GM21529 (cell line): Measurements from ENCODE around the gene EMB.
"Not testable (repeated sequence)": the region's sequence is repeated elsewhere in the genome, so short reads cannot be mapped to it uniquely, and the experiment has no call there.

Source experiments
- ATAC-seq: cut with Tn5 transposase; IDR thresholded peaks from one replicate; pipeline ENCODE4 v1.9.1; 2021; ENCODE audit not compliant: unreplicated experiment

EMB gene

DNA sequence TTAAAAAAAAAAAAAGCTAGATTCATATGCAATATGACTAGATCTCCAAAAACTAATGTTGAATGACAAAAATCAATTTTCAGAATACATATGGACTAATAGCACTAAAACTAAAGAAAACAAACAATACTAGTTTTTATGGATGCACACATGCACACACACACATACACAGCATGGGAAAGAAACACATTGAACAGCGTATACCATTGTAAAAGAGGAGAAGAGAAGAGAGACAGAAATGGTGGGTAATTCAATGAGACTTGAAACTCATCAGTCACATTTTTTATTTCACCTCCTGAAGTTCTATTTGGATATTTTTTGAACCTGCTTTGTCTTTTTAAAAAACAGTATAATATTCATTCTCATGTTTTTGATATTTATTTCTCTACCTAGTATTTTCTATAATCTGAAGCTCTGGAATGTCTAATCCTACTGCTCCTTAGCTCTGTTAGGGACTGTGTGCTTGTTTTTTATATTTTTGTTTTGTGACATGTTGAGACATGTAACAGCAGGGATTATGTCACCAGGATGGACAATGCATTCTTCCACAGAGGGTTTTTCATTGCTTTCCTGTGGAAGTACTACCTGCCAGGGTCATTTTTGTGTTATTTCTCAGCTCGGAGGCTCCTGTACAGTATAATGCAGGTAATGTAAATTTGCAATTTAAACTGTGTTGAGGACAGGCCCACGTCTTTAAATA lies 17.8 kb downstream of the EMB start:
- ATAC-seq: not testable (repeated sequence)

DNA sequence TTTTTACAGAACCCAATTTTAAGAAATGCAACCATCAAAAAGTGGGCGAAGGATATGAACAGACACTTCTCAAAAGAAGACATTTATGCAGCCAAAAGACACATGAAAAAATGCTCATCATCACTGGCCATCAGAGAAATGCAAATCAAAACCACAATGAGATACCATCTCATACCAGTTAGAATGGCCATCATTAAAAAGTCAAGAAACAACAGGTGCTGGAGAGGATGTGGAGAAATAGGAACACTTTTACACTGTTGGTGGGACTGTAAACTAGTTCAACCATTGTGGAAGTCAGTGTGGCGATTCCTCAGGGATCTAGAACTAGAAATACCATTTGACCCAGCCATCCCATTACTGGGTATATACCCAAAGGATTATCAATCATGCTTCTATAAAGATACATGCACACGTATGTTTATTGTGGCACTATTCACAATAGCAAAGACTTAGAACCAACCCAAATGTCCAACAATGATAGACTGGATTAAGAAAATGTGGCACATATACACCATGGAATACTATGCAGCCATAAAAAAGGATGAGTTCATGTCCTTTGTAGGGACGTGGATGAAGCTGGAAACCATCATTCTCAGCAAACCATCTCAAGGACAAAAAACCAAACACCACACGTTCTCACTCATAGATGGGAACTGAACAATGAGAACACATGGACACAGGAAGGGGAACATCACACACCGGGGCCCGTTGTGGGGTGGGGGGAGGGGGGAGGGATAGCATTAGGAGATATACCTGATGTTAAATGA lies 19.7 kb downstream of the EMB start:
- not testable (repeated sequence) for ATAC-seq

DNA sequence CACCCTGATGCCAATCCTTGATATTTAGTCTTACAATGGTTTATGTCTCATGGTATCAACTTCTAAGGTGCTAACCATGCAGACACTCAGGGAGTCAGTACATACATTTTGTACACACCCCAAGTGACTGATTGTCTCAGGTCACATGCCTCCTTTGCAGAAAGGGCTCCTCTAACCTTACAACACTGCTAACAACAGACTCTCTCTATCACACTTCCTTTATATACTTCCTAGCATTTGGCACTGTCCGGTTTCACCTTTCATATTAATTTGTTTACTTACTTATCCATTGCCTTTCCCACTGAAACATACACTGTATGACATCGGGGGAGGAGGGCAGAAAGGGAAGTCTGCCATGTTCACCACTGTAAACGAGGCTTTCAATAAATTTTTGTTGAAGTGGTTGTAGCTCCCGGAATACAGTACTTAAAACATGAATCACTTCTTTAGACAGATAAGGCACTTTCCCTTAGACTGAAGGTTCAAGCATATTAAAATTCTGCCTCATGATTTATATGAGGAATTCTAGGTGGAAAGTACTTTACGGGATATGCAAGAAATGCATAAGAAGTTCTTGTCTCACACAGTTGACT lies 20.6 kb downstream of the EMB start:
- no peak for ATAC-seq

DNA sequence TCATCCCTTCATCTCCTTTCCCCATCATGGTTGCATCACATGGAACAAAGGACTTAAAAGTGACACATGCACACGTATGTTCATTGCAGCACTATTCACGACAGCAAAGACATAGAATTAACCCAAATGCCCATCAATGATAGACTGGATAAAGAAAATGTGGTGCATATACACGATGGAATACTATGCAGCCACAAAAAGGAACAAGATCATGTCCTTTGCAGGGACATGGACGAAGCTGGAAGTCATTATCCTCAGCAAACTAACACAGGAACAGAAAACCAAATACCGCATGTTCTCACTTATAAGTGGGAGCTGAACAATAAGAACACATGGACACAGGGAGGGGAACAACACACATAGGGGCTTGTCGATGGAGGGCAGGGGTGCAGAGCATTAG lies 21.4 kb downstream of the EMB start:
- ATAC-seq: not testable (repeated sequence)

DNA sequence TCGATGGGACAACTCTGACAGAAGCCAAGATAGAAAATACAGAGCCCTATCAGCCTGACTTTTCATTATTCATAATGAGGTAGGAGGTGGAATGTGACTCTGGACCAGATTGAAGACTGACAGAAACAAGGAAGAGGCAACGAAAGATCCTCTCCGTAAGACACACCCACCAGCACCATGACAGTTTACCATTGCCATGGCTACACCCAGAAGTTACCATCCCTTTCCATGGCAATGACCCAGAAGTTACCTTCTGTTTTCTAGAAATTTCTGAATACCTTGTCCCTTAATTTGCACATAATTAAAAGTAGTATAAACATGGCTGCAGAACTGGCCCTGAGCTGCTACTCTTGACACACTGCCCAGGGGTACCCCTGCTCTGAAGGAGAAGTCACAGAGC lies 24.5 kb downstream of the EMB start:
- not testable (repeated sequence) for ATAC-seq

DNA sequence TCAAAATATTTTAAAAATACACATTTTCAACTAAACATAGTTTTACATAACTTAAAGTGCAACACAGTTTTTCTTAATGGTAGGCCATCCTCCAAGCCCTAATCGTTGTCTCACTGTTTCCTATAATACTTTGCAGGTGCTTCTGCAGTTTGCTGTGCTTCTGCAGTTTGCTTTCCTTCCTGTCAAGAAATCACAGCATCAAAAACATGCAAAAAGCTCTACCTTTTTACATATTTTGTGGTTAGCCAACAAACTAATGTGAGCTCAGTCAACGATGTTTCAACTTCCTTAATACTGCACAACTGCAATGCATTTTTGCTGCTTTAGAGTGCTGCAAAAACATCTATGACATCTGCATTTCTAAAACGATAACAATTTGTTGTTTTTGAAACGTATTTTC lies 25.2 kb downstream of the EMB start:
- peak; percentile 89 for ATAC-seq

DNA sequence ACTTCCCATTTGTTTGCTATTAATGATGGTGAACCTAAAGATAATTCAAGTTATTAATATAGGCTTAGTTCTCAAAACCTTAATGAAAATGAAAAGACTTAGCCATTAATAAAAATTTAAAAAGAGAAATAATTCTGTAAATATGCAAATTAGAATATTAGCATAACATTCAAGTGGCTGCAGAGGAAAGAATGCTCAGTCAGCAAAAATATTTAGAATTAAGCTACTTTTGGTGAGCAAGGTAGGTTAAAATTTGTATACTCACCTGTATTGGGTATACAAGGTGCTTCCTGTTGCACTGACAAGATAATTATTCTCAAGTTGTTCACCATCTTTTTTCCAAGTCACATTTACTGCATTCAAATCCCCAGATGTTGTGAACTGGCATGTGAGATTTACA lies 30.2 kb downstream of the EMB start:
- not testable (repeated sequence) for ATAC-seq

DNA sequence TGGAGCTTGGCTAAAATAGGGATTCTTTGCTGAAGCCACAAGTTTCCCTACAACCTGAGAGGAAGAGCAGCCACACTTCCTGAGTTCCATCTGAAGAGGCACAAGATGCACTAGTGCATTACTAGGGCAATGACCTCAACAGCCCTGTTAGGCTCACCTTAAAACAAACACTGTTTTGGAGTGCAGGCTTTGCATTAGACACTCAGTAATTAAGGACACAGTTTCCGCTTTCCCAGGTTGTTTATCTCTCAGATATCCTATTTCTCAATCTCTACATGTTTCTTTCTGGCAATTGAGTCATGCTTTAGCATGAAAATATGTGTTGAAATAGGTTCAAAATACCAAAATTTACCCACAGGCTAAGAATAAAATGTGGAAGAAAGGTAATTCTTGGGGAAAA lies 34.2 kb downstream of the EMB start:
- no peak for ATAC-seq

DNA sequence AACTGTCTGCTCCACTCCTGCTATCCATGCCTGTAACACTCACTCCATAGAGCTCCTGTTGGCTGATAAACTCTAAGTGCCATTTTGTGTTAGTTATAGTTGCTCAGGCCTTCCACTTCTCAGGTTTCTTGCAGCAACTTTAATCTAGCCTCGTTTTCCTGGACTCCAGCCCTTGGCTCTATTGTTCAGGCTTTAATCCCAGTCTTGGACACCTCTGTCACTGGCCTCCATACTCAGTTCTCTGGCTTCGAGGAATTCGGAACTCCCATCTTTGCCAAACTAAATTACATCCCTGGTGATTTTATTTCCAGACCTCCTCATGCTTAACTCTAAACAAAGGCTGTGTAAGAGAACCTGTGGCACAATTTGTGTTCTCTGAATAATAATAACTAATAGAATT lies 39.8 kb downstream of the EMB start:
- ATAC-seq: no peak

DNA sequence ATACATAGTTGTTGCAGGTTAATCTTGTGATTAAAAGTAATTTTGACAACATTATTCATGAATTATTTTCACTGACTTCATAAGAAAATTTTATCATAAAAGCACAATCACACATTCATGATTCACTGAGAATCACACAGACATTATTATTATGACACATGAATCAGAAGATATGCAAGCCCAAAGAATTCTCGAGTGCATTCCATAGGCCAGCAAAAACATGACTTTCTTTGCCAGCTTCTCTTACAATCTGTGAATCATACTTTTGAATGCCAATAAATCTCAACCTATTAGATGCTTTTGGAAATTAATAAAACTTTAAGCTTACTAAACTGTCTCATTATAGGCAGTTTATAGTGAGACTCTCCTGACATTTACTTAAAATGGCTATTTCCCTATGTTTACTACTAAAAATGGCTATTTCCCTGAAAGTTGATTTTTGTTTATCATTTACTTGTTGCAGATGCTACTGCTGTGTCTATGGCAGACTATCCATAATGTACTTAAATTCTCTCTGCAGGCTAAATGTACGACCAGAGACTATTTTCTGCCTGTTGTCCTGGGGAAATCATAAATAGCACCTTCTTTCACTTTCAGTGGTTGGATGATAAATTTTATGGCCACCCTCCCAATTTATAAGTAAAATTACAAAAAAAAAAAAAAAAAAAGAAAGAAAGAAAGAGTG lies 47.0 kb downstream of the EMB start:
- not testable (repeated sequence) for ATAC-seq

DNA sequence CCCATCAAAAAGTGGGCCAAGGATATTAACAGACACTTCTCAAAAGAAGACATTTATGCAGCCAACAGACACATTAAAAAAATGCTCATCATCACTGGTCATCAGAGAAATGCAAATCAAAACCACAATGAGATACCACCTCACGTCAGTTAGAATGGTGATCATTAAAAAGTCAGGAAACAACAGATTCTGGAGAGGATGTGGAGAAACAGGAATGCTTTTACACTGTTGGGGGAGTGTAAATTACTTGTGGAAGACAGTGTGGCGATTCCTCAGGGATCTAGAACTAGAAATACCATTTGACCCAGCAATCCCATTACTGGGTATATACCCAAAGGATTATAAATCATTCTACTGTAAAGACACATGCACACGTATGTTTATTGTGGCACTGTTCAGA lies 48.8 kb downstream of the EMB start:
- not testable (repeated sequence) for ATAC-seq

DNA sequence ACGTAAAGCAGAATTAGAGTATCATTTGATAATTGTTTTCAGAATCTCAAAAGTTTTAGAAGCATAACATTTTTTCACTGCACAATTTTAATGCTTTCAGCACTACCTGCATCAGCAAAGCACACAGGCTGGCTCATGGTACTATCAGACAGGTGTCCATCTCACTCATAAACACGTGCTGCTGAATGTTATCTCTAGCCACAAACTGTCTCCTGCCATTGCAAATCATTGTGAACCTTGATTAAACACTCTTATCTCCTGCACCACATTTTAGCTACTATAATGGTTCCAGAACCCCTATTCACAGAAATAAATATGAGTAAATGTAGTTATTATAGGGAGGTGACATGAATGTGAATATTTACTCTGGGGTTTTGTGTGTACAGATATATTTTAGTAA lies 56.7 kb downstream of the EMB start:
- not testable (repeated sequence) for ATAC-seq

DNA sequence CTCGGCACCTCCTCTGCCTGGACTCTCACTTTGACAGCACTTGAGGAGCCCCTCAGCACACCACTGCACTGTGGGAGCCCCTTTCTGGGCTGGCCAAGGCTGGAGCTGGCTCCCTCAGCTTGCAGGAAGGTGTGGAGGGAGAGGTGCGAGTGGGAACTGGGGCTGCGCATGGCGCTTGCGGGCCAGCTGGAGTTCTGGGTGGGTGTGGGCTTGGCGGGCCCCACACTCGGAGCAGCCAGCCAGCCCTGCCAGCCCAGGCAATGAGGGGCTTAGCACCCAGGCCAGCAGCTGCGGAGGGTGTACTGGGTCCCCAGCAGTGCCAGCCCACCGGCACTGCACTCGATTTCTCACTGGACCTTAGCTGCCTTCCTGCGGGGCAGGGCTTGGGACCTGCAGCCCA lies 64.4 kb downstream of the EMB start:
- ATAC-seq: not testable (repeated sequence)

DNA sequence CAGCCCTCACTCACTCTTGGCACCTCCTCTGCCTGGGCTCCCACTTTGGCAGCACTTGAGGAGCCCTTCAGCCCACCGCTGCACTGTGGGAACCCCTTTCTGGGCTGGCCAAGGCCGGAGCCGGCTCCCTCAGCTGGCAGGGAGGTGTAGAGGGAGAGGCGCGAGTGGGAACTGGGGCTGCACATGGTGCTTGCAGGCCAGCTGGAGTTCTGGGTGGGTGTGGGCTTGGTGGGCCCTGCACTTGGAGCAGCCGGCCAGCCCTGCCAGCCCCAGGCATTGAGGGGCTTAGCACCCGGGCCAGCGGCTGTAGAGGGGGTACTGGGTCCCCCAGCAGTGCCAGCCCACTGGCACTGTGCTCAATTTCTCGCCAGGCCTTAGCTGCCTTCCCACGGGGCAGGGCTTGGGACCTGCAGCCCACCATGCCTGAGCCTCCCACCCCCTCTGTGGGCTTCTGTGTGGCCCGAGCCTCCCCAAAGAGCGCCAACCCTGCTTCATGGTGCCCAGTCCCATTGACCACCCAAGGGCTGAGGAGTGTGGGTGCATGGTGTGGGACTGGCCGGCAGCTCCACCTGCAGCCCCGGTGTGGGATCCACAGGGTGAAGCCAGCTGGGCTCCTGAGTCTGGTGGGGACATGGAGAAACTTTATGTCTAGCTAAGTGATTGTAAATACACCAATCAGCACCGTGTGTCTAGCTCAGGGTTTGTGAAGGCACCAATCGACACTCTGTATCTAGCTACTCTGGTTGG lies 71.6 kb downstream of the EMB start:
- not testable (repeated sequence) for ATAC-seq

DNA sequence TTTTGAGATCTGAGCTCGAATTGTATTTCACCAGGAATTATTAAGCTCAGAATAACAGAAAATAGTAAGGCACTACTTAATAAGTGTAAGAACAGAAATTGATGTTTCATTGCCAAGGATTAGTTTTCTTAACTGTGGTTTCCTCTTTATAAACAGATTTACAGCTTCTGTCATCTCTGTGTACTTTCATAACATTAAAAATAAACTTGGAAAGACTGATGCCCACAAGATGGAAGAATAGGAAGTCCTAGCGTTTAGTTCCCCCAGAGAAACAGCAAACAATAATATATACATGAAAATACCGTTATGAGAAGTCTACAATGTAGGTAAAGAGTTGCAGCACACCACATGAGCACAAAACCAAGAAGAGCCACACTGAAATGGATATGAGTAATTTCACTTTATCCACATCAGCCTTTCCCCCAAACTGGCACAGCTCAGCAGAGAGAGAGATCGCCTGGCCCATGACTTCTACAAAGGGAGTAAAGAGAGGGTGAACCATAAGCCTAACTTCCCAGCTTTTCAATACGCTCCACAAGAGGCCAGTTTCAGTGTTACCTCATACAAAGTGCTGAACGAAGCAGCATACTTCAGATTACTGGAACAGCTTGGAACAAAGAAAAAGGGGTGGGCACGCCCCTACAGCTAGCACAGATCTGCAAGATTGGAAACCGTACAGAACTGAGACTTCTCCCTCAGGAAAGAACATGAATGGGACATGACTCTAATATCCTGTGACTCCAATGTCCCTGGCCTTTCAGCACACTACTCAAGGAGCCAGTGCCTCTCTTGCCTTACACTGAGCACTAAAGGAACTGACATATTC lies 75.4 kb downstream of the EMB start:
- ATAC-seq: no peak

DNA sequence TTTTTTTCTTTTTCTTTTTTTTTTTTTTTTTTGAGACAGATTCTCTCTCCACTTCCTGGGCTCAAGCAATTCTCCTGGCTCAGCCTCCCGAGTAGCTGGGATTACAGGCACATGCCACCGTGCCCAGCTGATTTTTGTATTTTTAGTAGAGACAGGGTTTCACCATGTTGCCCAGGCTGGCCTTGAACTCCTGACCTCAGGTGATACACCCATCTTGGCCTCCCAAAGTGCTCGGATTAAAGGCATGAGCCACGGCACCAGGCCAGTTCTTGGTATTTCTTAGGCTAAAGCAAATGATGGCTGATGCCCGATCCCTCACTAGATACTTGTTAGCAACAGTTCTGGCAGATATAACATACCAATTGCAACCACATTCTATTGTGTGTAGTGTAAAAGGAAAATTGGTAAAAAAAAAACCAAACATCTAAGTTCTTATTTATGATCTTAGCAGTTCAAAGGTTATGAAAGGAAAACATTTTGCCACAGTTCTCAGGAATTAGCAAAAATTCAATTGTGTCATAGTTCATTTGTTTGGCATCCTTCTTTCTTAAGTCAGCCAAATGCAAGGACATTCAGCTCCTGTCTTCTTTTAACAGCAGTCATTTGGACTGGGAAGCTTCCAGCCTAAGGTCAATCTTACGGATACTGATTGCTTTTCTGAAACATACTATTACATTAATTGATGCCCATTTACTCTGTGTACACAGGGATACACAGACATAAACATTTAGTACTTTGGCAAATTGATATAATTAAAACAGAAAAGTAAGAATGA lies 76.4 kb downstream of the EMB start:
- not testable (repeated sequence) for ATAC-seq

DNA sequence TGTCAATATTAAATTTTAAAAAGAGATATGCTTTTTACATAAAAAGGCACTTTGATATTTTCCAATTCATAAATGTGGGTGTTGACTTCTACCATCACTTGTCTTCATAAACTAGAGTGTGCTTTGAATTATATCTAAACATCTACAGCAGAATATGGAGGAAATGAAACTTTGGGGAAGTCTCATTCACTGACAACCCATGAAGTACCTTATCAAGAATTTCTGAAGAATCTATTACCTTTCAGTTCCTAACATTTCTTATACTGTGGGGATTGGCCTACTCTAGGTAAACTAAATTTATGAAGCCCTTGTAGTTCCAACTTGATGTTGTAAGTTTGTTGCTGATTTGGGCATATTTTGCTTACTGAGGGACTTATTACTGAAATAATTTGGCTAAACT lies 81.9 kb downstream of the EMB start:
- ATAC-seq: no peak

DNA sequence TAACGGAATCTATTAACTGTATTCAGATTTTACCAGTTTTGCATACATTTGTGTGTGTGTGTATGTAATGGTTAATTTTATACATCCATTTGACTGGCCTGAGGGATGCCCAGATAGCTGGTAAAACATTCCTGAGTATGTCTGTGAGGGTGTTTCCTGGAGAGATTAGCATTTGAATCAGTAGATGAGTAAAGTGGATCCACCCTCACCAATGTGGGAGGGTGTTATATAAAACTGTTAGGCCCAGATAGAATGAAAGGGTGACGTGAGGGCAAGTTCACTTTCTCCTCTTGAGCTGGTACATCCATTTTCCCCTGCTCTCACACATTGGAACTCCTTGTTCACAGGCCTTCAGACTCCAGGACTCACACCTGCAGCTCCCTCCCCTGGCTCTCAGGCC lies 88.7 kb downstream of the EMB start:
- no peak for ATAC-seq
